GM12891 (cell line): Measurements from ENCODE around the gene FAM47E.

Source experiments
- PAX5 ChIP-seq: IDR thresholded peaks from 2 replicates; pipeline ENCODE4 v1.6.1; 2011; ENCODE audit warnings: low read length, moderate library complexity, mild to moderate bottlenecking; ENCODE audit not compliant: insufficient read depth, severe bottlenecking
- POLR2A ChIP-seq: IDR thresholded peaks from 2 replicates; pipeline ENCODE4 v1.6.1; 2011; ENCODE audit warnings: low read depth, low read length, control low read depth
- POLR2AphosphoS5 ChIP-seq: IDR thresholded peaks from 2 replicates; pipeline ENCODE4 v1.6.1; 2011; ENCODE audit warnings: low read depth, low read length, control low read depth
- SPI1 ChIP-seq: IDR thresholded peaks from 2 replicates; pipeline ENCODE4 v1.6.1; 2011; ENCODE audit warnings: low read depth, low read length, control low read depth
- TAF1 ChIP-seq: IDR thresholded peaks from 2 replicates; pipeline ENCODE4 v1.6.1; 2011; ENCODE audit warnings: low read depth, low read length, control low read depth

GRCh38 chr4:76215077-76215476 is 36.4 kb upstream of the FAM47E start:
- no peak for TF ChIP-seq POLR2AphosphoS5
- no peak for TF ChIP-seq POLR2A
- TF ChIP-seq SPI1 = no peak
- TF ChIP-seq PAX5 = no peak
- no peak for TF ChIP-seq TAF1
